Measurements from ENCODE around the gene ZNF318.
"Not testable (repeated sequence)": the region's sequence is repeated elsewhere in the genome, so short reads cannot be mapped to it uniquely, and the experiment has no call there.

ZNF318 gene, protein sequence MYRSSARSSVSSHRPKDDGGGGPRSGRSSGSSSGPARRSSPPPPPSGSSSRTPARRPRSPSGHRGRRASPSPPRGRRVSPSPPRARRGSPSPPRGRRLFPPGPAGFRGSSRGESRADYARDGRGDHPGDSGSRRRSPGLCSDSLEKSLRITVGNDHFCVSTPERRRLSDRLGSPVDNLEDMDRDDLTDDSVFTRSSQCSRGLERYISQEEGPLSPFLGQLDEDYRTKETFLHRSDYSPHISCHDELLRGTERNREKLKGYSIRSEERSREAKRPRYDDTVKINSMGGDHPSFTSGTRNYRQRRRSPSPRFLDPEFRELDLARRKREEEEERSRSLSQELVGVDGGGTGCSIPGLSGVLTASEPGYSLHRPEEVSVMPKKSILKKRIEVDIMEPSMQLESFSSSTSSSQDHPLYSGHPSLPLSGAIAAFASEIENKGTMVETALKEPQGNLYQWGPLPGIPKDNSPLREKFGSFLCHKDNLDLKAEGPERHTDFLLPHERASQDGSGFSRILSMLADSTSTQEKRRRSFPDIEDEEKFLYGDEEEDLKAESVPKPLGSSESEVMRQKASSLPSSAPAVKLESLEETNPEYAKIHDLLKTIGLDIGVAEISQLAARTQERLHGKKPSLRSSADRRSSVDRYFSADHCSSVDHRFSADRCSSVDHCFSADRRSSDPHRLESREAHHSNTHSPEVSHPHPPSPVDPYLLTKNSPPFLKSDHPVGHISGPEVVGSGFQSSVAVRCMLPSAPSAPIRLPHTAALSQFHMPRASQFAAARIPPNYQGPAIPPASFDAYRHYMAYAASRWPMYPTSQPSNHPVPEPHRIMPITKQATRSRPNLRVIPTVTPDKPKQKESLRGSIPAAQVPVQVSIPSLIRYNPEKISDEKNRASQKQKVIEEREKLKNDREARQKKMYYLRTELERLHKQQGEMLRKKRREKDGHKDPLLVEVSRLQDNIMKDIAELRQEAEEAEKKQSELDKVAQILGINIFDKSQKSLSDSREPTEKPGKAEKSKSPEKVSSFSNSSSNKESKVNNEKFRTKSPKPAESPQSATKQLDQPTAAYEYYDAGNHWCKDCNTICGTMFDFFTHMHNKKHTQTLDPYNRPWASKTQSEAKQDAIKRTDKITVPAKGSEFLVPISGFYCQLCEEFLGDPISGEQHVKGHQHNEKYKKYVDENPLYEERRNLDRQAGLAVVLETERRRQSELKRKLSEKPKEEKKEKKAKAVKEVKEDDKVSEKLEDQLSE (N-terminal part only)

DNA sequence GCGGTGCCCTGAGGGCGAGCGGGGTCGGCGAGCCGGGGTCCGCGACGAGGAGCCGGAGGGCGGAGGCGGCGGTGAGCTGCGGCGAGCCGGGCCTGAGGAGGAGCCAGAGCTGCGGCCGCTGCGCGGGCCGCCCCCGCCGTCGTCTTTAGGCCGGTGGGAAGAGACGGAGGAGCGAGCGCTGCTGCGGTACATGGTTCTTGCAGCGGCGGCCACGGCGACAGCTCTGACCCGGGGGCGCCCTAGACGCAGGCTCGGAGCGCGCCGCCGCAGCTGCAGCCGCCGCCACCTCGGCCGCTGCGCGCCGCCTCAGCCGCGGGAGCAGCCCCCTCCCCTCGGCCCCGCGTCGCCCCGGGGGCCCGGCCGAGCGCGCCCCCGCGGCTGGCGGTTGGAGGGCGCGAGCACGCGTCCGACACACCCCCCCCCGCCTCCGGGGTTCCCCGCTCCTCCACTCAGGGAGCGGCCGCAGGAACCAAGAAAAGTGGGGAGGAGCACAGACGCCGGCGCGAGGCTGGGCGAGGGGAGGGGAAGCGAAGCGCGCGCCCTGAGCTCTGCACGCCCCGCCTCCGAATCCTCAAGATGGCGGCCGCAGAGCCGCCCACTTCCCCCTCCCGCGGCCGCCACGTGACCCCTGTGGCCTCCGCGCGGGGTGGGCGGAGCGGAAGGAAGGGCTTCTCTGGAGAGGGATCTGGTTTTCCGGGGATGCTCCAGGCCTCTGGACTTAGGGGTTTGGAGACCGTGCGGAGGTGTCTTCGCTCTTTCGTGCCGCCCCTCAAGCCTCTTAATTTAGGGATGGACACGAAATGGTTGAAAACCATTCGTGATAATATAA, at the start of gene ZNF318:
Gene ZNF318, minus strand, starts transcription at position 474 of the 829 bp plus-strand sequence. Its CDS starts 282 bp downstream, at position 192.
- DNase-seq = peak; percentile 98

DNA sequence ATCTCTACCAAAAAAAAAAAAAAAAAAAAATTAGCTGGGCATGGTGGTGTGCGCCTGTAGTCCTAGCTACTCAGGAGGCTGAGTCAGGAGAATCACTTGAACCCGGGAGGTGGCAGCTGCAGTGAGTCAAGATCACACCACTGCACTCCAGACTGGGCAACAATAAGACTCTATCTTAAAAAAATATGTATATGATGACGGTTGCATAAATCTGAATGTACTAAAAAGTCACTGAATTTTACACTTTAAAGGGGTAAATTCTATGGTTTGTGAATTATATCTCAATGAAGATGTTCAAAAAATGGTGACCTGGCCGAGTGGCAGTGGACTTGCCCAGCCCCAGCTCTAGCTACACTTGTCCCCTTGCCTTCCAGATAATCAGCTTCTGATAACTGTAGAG, 47.5 kb upstream of the ZNF318 start:
- DNase-seq = no peak

GRCh38 chr6:43415275-43415674, 45.8 kb upstream of the ZNF318 start:
- not testable (repeated sequence) for DNase-seq

- no peak for DNase-seq
These were observed 43.6 kb upstream of the ZNF318 start for GRCh38 chr6:43413002-43413401.

DNA sequence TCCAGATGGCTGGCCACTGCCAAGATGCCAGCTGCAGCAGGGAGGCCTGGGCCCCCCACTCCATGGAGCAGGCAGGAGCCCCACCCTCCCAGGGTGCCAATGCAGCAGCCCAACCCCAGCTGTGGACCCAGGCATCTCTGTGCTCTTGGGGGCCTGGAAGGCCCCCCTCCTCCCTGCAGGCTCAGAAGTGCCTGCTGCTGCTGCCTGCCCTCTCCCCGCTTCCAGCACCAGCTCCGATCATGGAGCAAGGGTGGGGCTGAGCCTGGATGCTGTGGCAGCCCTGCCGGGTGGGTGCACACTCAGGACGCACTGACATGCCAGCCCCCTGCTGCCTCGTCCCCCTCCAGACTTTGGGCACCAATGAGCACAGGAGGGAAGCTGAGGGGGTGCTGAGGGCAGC, 43.1 kb upstream of the ZNF318 start:
- DNase-seq = no peak

DNA sequence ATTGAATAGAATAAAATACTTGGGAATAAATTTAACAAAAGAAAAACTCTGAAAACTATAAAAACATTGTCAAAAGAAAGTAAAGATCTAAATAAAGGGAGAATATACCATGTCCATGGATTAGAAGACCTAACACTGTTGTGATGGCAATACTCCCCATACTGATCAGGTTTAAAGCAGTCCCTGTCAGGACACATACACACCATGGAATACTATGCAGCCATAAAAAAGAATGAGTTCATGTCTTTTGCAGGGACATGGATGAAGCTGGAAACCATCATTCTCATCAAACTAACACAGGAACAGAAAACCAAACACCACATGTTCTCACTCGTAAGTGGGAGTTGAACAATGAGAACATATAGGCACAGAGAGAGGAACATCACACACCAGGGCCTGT, 41.3 kb upstream of the ZNF318 start:
- DNase-seq = not testable (repeated sequence)

- DNase-seq = no peak
These were observed 38.8 kb upstream of the ZNF318 start for GRCh38 chr6:43408259-43408658.

DNA sequence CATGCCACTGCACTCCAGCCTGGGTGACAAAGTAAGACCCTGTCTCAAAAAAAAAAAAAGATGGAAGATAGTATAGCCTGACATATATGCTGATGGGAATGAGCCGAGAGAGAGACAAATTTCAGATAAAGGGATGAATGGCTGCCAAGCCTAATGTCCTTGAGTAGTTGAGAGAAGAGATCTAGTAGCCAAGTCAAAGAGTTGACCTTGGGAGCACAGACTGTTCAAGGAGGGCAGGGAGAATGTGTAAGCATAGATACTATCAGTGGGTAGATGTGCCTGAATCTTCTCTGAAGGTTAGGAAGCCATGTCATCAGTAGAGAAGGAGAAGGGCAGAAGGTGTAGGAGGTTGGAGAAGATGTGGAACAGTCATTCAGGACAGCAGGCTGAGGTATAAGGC, 37.8 kb upstream of the ZNF318 start:
- DNase-seq = no peak

DNA sequence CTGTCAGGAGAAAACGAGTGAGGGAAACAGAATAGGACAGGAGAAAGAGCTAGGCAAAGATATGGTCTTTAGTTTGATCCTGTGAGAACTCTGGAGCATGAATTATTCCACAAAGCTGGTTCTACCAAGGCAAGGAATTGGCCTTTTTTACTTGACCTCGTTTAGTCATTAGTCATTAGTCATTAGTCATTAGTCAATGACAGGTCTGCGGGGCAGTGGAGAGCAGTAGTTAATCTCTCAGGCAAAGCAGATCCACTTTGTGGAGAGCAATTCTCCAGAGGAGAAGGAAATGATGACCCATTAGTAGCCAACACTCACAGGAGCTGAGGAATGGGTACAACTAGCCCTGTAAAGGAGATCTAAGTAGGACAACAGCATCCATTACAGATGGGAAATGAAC, 35.9 kb upstream of the ZNF318 start:
- no peak for DNase-seq

GRCh38 chr6:43402820-43403219, 33.4 kb upstream of the ZNF318 start:
- DNase-seq = no peak

- no peak for DNase-seq
These were observed 32.3 kb upstream of the ZNF318 start for GRCh38 chr6:43401730-43402129.

DNA sequence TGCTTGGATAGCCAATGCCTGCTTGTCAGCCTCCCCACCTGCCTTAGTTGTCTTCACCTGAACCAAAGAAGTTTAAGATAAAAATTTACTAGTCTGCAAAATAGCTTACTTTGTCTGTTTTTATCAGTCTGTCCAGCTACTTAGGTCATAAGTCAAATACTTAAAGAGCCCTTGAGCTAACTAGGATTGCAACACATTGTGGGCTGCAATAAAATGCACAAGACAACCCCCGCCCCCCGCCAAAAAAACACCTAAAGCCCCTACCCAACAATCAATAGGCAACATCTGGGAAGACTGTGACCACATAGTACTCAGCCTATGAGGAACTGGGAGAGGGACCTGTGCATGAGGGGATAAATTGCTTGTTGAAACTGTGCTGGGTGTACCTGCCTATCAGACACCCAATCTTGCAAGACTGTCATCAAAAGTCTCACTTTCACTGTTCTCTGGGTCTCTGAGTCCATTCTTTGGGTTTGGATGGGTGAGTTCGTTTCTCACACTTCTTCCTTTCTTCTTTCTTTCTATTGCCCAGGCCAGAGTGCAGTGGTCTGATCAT, 30.6 kb upstream of the ZNF318 start:
- no peak for DNase-seq

GRCh38 chr6:43396408-43397149, 27.1 kb upstream of the ZNF318 start:
- DNase-seq = no peak

GRCh38 chr6:43395776-43396175, 26.3 kb upstream of the ZNF318 start:
- DNase-seq = no peak

GRCh38 chr6:43394982-43395381, 25.5 kb upstream of the ZNF318 start:
- DNase-seq = no peak

GRCh38 chr6:43393602-43394001, 24.2 kb upstream of the ZNF318 start:
- peak; percentile 24 for DNase-seq

GRCh38 chr6:43393133-43393532, 23.7 kb upstream of the ZNF318 start:
- DNase-seq = not testable (repeated sequence)

DNA sequence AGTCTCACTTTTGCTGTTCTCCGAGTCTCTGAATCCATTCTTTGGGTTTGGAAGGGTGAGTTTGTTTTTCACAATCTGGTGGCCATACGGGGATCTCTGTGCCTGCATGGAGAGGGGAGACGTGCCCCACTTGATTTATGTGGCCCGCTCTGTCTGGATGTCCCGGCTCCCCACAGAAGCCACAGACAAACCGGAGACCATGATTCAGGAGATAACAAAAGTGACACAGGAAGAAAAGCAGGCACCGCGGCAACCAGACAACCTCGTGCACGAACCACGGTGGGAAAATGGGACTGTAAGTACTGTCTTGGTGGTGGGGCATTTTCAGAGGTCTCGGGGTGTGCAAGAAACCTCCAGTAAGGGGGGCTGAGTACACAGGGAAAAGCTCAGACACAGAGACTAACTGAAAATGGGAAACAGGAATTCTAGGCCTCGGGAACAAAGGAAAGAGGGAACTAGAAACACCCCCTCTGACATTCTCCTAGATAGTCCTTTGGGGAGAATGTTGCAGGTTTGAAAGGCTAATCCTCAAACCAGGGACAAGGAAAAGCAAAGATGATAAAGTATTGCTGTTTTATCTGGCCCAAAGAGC, 22.1 kb upstream of the ZNF318 start:
- no peak for DNase-seq

DNA sequence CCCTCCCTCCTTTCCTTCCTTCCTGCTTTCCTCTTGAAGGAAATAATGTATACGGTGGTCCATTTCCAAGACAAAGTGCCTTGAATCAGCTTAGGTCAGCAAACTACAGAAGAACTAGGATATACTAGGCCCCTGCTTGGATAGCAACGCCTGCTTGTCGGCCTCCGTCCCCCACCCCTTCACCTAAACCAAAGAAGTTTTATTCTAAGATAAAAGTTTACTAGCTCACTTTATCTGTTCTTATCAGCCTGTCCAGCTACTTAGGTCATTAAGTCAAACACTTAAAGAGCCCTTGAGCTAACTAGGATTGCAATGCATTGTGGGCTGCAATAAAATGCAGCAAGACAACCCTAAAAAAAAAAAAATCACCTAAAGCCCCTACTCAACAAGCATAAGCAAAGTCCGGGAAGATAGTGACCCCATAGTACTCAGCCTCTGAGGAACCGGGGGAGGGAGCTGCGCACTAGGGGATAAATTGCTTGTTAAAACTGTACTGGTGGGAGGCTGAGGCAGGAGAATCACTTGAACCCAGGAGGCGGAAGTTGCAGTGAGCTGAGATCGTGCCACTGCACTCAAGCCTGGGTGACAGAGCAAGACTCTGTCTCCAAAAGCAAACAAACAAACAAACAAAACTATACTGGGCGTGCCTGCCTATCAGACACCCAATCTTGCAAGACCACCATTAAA, 21.4 kb upstream of the ZNF318 start:
- not testable (repeated sequence) for DNase-seq

- DNase-seq = no peak
These were observed 20.4 kb upstream of the ZNF318 start for GRCh38 chr6:43389730-43390295.
